BJ (cell line): Measurements from ENCODE around the gene ZNF575. TPM values are rescaled to one million over a fixed set of nuclear protein-coding genes. Genes with fewer than 3 reads are reported as not detected.

Experiments used
- CTCF ChIA-PET: fragments of 350-600 bp; formaldehyde crosslinking; extraction: SDS; loops from one replicate; lab custom pipeline; 2021; ENCODE audit warnings: antibody characterized with exemption, inconsistent platforms; lab: Yijun Ruan, JAX
- POLR2A ChIA-PET: fragments of 300-600 bp; sonication (Branson Sonifier 250); formaldehyde crosslinking; extraction: SDS; loops from one replicate; lab custom pipeline; 2021; ENCODE audit warnings: antibody characterized with exemption; lab: Charles Lee
- DNase-seq: peaks from one replicate; pipeline ENCODE4 v3.0.0-alpha.2; 2011; ENCODE audit warnings: low read depth
- H3K27me3 ChIP-seq: 2 replicates; pipeline ENCODE4 v1.6.0; 2011; ENCODE audit warnings: low read length; ENCODE audit not compliant: control insufficient read depth, insufficient read depth
- H3K36me3 ChIP-seq: 2 replicates; pipeline ENCODE4 v1.5.1; 2011; ENCODE audit warnings: low read length; ENCODE audit not compliant: control insufficient read depth, insufficient read depth
- H3K4me3 ChIP-seq: 2 replicates; pipeline ENCODE4 v1.5.1; 2011; ENCODE audit warnings: low read depth, mild to moderate bottlenecking, control low read depth, low read length
- polyA minus RNA-seq: library from RNA; depleted of rRNA, polyadenylated mRNA; stranded (reverse); fragments of >200 nt; gene quantifications from 2 replicates; pipeline ENCODE4 v1.2.3, GENCODE V29; 2011; rRNA and poly(A)+ RNA removed
- polyA plus RNA-seq: library from polyadenylated mRNA; depleted of rRNA; stranded (reverse); fragments of >200 nt; gene quantifications from 2 replicates; pipeline ENCODE4 v1.2.3, GENCODE V29; 2011; rRNA removed
- TF ChIP-seq, protein P1 (sequence below): IDR thresholded peaks from 2 replicates; pipeline ENCODE4 v1.5.1; 2011; ENCODE audit warnings: low read depth, mild to moderate bottlenecking, control low read depth, inconsistent platforms, low read length, moderate library complexity; ENCODE audit not compliant: insufficient read depth

ZNF575 gene, protein sequence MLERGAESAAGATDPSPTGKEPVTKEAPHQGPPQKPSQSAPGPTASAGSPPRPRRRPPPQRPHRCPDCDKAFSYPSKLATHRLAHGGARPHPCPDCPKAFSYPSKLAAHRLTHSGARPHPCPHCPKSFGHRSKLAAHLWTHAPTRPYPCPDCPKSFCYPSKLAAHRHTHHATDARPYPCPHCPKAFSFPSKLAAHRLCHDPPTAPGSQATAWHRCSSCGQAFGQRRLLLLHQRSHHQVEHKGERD
- polyA plus RNA-seq (0.09 and 0.33 TPM in 2 replicates), polyA minus RNA-seq (0.72 TPM in 1 of 2 replicates, not detected in the other)

DNA sequence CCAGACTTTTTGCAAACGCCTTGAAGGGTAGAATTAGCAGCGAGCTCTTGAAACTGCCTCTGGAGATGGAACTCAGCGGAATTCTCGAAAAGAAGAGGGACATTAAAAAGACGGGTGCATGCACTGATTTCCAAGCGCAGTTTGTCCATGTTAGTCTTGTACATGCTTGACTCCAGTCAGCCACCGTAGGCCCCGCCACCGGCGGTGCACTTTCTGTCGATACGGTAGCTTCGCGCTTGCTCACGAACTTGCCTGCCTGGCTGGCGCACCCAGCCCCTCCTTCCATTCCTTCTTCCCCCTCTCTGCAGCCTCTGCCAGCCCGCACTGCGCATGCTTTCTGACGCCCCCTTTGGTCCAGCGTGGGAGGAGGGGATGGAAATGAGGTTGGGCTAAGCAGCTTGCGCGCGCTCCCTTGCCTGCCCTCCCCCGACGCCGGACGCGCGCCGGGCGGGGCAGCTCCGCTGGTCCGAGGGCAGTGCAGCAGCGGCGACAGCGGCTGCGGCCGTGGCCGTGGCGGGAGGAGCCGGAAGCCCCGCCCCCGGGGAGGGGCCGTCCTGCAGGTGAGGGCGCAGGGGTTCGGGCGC, at the start of gene ZNF575:
TSS of gene ZNF575 (plus strand) at position 227 of the 584 bp plus-strand sequence. CDS start 1,235 bp downstream, outside the sequence.
- ChIA-PET POLR2A (interaction anchor here (0.6 kb wide), 1 partner anchor 29 kb away, joined by 4 read pairs; the partner anchor contains the start of gene PHLDB3), CTCF (interaction anchor here (0.7 to 4.7 kb wide), 5 partner anchors 11 to 108 kb away, joined by 3 to 43 read pairs (median 5); partner anchors contain the start of genes IRGQ and ZNF576)
- peak; percentile 79 for DNase-seq
- peak within 1 kb of the TSS; percentile 57 for H3K4me3 ChIP-seq
- H3K36me3 ChIP-seq = no peaks in the 10 kb centered on the region
- no peaks in the 10 kb centered on the region for H3K27me3 ChIP-seq
- TF ChIP-seq, protein P1, sequence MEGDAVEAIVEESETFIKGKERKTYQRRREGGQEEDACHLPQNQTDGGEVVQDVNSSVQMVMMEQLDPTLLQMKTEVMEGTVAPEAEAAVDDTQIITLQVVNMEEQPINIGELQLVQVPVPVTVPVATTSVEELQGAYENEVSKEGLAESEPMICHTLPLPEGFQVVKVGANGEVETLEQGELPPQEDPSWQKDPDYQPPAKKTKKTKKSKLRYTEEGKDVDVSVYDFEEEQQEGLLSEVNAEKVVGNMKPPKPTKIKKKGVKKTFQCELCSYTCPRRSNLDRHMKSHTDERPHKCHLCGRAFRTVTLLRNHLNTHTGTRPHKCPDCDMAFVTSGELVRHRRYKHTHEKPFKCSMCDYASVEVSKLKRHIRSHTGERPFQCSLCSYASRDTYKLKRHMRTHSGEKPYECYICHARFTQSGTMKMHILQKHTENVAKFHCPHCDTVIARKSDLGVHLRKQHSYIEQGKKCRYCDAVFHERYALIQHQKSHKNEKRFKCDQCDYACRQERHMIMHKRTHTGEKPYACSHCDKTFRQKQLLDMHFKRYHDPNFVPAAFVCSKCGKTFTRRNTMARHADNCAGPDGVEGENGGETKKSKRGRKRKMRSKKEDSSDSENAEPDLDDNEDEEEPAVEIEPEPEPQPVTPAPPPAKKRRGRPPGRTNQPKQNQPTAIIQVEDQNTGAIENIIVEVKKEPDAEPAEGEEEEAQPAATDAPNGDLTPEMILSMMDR = no peak

DNA sequence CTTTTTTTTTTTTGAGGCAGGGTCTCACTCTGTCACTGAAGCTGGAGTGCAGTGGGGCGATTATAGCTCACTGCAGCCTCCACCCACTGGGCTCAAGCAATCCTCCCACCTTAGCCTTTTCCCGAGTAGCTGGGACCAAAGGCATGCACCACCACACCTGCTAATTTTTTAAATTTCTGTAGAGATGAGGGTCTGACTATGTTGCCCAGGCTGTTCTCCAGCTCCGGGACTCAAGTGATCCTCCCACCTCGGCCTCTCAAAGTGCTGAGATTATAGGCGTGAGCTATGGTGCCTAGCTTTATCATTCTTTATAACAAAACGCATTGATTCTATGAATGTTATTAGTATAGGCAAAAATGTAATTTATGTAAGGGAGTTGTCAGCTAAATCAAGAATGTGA, 49.7 kb upstream of the ZNF575 start:
- Histone ChIP-seq H3K27me3 (no peaks in the 10 kb centered on the region), H3K36me3 (peaks cover 3% of the 10 kb centered on the region; the same call in 1 of the 2 replicates), H3K4me3 (no peak overlapping the region)
- POLR2A ChIA-PET = no interaction called here
- TF ChIP-seq, protein P1 = no peak
- DNase-seq = no peak
- CTCF ChIA-PET = interaction anchor here (1.1 to 2.4 kb wide), 2 partner anchors 36 kb away, joined by 3 to 6 read pairs; no protein-coding TSS in a partner anchor

DNA sequence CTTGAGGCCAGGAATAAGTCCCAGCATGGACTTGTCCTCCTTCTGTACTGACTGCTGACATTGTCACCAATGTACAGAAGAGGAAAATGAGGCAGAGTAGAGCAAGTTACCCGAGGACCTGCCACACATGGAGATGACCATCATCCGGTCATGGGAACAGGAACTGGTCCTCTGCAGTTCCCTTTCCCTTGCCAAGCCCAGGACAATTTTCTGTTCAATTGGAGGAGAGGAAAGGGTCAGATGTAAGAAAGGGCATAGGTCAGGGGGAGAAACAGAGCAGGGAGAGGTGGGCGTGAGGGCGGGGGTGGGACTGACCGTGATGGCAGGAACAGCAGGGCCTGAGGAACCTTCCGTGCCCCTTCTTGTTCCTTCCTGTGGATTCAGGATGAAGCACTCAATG, 47.0 kb upstream of the ZNF575 start:
- CTCF ChIA-PET = no interaction called here
- POLR2A ChIA-PET = no interaction called here

DNA sequence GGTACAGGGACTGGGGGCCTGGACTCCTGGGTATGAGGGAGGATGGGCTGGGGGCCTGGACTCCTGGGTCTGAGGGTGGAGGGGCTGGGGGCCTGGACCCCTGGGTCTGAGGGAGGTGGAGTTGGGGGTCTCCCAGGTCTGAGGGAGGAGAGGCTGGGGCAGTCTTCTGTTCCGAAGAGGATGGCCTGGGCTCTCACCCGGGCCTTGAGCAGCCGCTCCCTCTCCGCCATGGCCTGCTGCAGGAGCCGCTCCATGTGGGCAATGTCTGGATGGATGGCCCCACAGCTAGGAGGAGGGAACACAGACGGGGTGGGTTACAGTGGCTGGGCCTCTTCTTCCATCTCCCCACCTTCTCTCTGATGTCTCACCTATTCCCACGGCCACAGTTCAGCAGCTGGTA, 46.6 kb upstream of the ZNF575 start:
- DNase-seq = no peak
- Histone ChIP-seq H3K4me3 (no peak overlapping the region), H3K27me3 (no peaks in the 10 kb centered on the region), H3K36me3 (peaks cover 6% of the 10 kb centered on the region)
- POLR2A ChIA-PET = no interaction called here
- CTCF ChIA-PET = no interaction called here
- TF ChIP-seq, protein P1 = no peak

More for the DNA sequence above, 47.0 kb upstream of the ZNF575 start:
- TF ChIP-seq, protein P1 = no peak
- peaks cover 6% of the 10 kb centered on the region for H3K36me3 ChIP-seq
- H3K4me3 ChIP-seq = no peak overlapping the region
- no peaks in the 10 kb centered on the region for H3K27me3 ChIP-seq
- DNase-seq = no peak

DNA sequence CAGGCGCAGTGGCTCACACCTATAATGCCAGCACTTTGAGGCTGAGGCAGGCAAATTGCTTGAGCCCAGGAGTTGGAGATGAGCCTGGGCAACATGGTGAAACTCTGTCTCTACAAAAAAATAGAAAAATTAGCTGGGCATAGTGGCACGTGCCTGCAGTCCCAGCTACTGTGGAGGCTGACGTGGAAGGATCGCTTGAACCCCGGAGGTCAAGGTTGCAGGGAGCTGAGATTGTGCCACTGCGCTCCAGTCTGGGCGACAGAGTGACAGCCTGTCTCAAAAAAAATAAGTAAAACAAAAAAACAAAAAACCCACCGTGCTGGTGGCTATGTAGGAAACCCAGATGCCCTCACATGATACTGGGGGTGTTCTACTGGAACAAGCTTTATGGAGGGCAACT, 44.8 kb upstream of the ZNF575 start:
- no peak for DNase-seq
- Histone ChIP-seq H3K36me3 (peaks cover 6% of the 10 kb centered on the region), H3K4me3 (no peak overlapping the region), H3K27me3 (no peaks in the 10 kb centered on the region)
- CTCF ChIA-PET = interaction anchor here (1.0 kb wide), 1 partner anchor 9 kb away, joined by 3 read pairs; no protein-coding TSS in a partner anchor
- TF ChIP-seq, protein P1 = no peak
- POLR2A ChIA-PET = no interaction called here
